HG03521 (cell line): ENCODE results near the gene RFWD3.
A peak's percentile ranks its signal among the peaks of the same experiment; 100 is the strongest.

Source experiments
- ATAC-seq: cut with Tn5 transposase; IDR thresholded peaks from one replicate; pipeline ENCODE4 v1.9.1; 2021; ENCODE audit warnings: mild to moderate bottlenecking, moderate library complexity; ENCODE audit not compliant: unreplicated experiment

RFWD3 gene

GRCh38 chr16:74623839-74624235, 42.8 kb downstream of the RFWD3 start:
- ATAC-seq, result no peak

- ATAC-seq, result no peak
These were observed 43.4 kb downstream of the RFWD3 start for GRCh38 chr16:74623214-74623838.

- ATAC-seq, result no peak
These were observed 44.7 kb downstream of the RFWD3 start for GRCh38 chr16:74622005-74622404.

- ATAC-seq, result no peak
These were observed 49.4 kb downstream of the RFWD3 start for GRCh38 chr16:74617206-74617788.

GRCh38 chr16:74611721-74612120, 55.0 kb downstream of the RFWD3 start:
- ATAC-seq, result no peak

- ATAC-seq, result no peak
These were observed 57.7 kb downstream of the RFWD3 start for GRCh38 chr16:74608944-74609343.

- no peak for ATAC-seq
These were observed 58.3 kb downstream of the RFWD3 start for GRCh38 chr16:74608381-74608780.

- no peak for ATAC-seq
These were observed 58.7 kb downstream of the RFWD3 start for GRCh38 chr16:74607962-74608356.

- ATAC-seq, result peak; percentile 10
These were observed 59.2 kb downstream of the RFWD3 start for GRCh38 chr16:74607310-74607961.

- peak; percentile 94 for ATAC-seq
These were observed 60.0 kb downstream of the RFWD3 start, which contains the start of gene GLG1 for GRCh38 chr16:74606521-74607309. Gene GLG1, minus strand, starts transcription at chr16:74607114. Its CDS starts 20 bp downstream, at chr16:74607094.

GRCh38 chr16:74605746-74606520, 60.7 kb downstream of the RFWD3 start:
- ATAC-seq, result no peak

- no peak for ATAC-seq
These were observed 61.3 kb downstream of the RFWD3 start for GRCh38 chr16:74605332-74605731.

GRCh38 chr16:74603848-74604247, 62.8 kb downstream of the RFWD3 start:
- ATAC-seq, result no peak

GRCh38 chr16:74601126-74601871, 65.4 kb downstream of the RFWD3 start:
- peak; percentile 60 for ATAC-seq

GRCh38 chr16:74596586-74596985, 70.1 kb downstream of the RFWD3 start:
- ATAC-seq, result no peak

GRCh38 chr16:74592847-74593246, 73.8 kb downstream of the RFWD3 start:
- no peak for ATAC-seq

GRCh38 chr16:74591876-74592650, 74.6 kb downstream of the RFWD3 start:
- no peak for ATAC-seq

- no peak for ATAC-seq
These were observed 79.7 kb downstream of the RFWD3 start for GRCh38 chr16:74586948-74587347.

- ATAC-seq, result no peak
These were observed 80.7 kb downstream of the RFWD3 start for GRCh38 chr16:74585846-74586443.
